ENCODE results near the gene KCND2.
"Not testable (repeated sequence)": the region's sequence is repeated elsewhere in the genome, so short reads cannot be mapped to it uniquely, and the experiment has no call there.

KCND2 gene

GRCh38 chr7:120553491-120553890 is 280.5 kb downstream of the KCND2 start:
- no peak for TF ChIP-seq CTCF (IDR thresholded peaks at IDR 0.05; ENCODE audit: borderline replicate concordance, control extremely low read depth, extremely low read depth, insufficient read depth, missing control alignments)
- DNase-seq (ENCODE audit: low spot score) = peak; percentile 15
- in situ Hi-C loops (cut with MboI; ENCODE audit: low sequenced_read_pairs, unreplicated experiment) = loop anchor here (10.0 to 25.0 kb wide), 2 partner anchors 279 to 1291 kb away; partner anchors contain the start of gene KCND2

GRCh38 chr7:120554960-120555571 is 282.1 kb downstream of the KCND2 start:
- DNase-seq (ENCODE audit: low spot score) = peak; percentile 44
- in situ Hi-C loops (cut with MboI; ENCODE audit: low sequenced_read_pairs, unreplicated experiment) = loop anchor here (10.0 to 25.0 kb wide), 2 partner anchors 280 to 1293 kb away; partner anchors contain the start of gene KCND2
- TF ChIP-seq CTCF (IDR thresholded peaks at IDR 0.05; ENCODE audit: borderline replicate concordance, control extremely low read depth, extremely low read depth, insufficient read depth, missing control alignments) = peak; percentile 70

- no peak for TF ChIP-seq CTCF (IDR thresholded peaks at IDR 0.05; ENCODE audit: borderline replicate concordance, control extremely low read depth, extremely low read depth, insufficient read depth, missing control alignments)
- in situ Hi-C loops (cut with MboI; ENCODE audit: low sequenced_read_pairs, unreplicated experiment) = loop anchor here (25.0 kb wide), 1 partner anchor 1302 kb away; no protein-coding TSS in a partner anchor
Measured at GRCh38 chr7:120564145-120564544, 291.2 kb downstream of the KCND2 start.

GRCh38 chr7:120567204-120567603 is 294.2 kb downstream of the KCND2 start:
- no peak for DNase-seq (ENCODE audit: low spot score)
- no peak for TF ChIP-seq CTCF (IDR thresholded peaks at IDR 0.05; ENCODE audit: borderline replicate concordance, control extremely low read depth, extremely low read depth, insufficient read depth, missing control alignments)
- in situ Hi-C loops (cut with MboI; ENCODE audit: low sequenced_read_pairs, unreplicated experiment) = loop anchor here (25.0 kb wide), 1 partner anchor 1305 kb away; no protein-coding TSS in a partner anchor

More at GRCh38 chr7:120564145-120564544, 291.2 kb downstream of the KCND2 start:
- no peak for DNase-seq (ENCODE audit: low spot score)

- in situ Hi-C loops (cut with MboI; ENCODE audit: low sequenced_read_pairs, unreplicated experiment); DNase-seq (ENCODE audit: low spot score): not testable (repeated sequence)
Measured at GRCh38 chr7:120578657-120579056, 305.7 kb downstream of the KCND2 start.

- no peak for DNase-seq (ENCODE audit: low spot score)
- TF ChIP-seq CTCF (IDR thresholded peaks at IDR 0.05; ENCODE audit: borderline replicate concordance, control extremely low read depth, extremely low read depth, insufficient read depth, missing control alignments) = no peak
- in situ Hi-C loops (cut with MboI; ENCODE audit: low sequenced_read_pairs, unreplicated experiment) = no loop called here
Measured at GRCh38 chr7:120582916-120583315, 309.9 kb downstream of the KCND2 start.

GRCh38 chr7:120583899-120584586 is 311.1 kb downstream of the KCND2 start:
- no peak for DNase-seq (ENCODE audit: low spot score)
- in situ Hi-C loops (cut with MboI; ENCODE audit: low sequenced_read_pairs, unreplicated experiment) = no loop called here
- no peak for TF ChIP-seq CTCF (IDR thresholded peaks at IDR 0.05; ENCODE audit: borderline replicate concordance, control extremely low read depth, extremely low read depth, insufficient read depth, missing control alignments)

All from GM13976 (cell line).